ENCODE measurements around the gene ADGRE2. TPM values are rescaled to one million over a fixed set of nuclear protein-coding genes. Genes with fewer than 3 reads are reported as not detected.

The ADGRE2 gene
- total RNA-seq, 1 experiment from 2014 or later: 0.21 TPM

DNA sequence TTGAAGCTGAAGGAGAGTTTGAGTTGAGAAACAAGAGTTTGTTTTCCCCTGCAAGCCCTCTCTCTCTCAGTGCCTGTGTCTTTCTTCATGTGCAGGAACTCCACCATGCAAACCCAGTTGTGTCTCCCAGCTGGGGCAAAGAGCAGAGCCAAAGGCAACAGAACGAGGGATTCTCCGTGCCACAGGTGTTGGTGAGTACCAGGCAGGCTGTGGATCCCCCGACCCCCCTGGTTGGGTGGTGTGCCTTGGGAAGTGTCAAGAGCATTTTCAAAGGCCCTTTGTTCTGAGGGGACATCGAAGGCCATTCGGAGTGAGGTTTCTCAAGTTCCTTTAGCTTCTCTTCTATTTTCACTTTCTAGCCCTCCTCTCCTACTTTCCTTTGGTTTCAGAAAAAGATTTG lies 82.9 kb downstream of the ADGRE2 start:
- intact Hi-C loops (cut with micrococcal nuclease; ENCODE audit: unreplicated experiment): no loop called here
- in situ Hi-C loops (cut with HindIII; ENCODE audit: low pct_unique_long_range_greater_than_20kb, low sequenced_read_pairs): no loop called here
- CTCF ChIA-PET: no interaction called here
- Histone ChIP-seq H3K36me3 (ENCODE audit: control insufficient read depth, insufficient read depth, low read length) (no peaks in the 10 kb centered on the region; the same call in none of the 2 replicates), H3K9me3 (ENCODE audit: control insufficient read depth, insufficient read depth, low read depth, low read length) (no peaks in the 10 kb centered on the region), H3K27me3 (ENCODE audit: control insufficient read depth, insufficient read depth, low read length) (no peaks in the 10 kb centered on the region), H3K27ac (ENCODE audit: low read length) (no peak overlapping the region), H3K4me3 (ENCODE audit: low read depth in 2 of 2, low read length in 2 of 2) (no peak overlapping the region), H3K4me1 (ENCODE audit: control insufficient read depth, insufficient read depth, low read length) (no peaks in the 10 kb centered on the region)
- no peak for DNase-seq (ENCODE audit: low read depth, low spot score)
- no peak for ATAC-seq
- TF ChIP-seq POLR2AphosphoS5 (IDR thresholded peaks at IDR 0.05; ENCODE audit: low read depth, low read length) (no peak), TCF7L2 (IDR thresholded peaks at IDR 0.05; ENCODE audit: low read depth, low read length) (no peak), SIN3A (IDR thresholded peaks at IDR 0.05; ENCODE audit: borderline replicate concordance, insufficient read depth, low read depth, low read length) (no peak)
- TF ChIP-seq, protein P1, sequence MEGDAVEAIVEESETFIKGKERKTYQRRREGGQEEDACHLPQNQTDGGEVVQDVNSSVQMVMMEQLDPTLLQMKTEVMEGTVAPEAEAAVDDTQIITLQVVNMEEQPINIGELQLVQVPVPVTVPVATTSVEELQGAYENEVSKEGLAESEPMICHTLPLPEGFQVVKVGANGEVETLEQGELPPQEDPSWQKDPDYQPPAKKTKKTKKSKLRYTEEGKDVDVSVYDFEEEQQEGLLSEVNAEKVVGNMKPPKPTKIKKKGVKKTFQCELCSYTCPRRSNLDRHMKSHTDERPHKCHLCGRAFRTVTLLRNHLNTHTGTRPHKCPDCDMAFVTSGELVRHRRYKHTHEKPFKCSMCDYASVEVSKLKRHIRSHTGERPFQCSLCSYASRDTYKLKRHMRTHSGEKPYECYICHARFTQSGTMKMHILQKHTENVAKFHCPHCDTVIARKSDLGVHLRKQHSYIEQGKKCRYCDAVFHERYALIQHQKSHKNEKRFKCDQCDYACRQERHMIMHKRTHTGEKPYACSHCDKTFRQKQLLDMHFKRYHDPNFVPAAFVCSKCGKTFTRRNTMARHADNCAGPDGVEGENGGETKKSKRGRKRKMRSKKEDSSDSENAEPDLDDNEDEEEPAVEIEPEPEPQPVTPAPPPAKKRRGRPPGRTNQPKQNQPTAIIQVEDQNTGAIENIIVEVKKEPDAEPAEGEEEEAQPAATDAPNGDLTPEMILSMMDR (IDR thresholded peaks at IDR 0.05): no peak
- TF ChIP-seq, protein P2, sequence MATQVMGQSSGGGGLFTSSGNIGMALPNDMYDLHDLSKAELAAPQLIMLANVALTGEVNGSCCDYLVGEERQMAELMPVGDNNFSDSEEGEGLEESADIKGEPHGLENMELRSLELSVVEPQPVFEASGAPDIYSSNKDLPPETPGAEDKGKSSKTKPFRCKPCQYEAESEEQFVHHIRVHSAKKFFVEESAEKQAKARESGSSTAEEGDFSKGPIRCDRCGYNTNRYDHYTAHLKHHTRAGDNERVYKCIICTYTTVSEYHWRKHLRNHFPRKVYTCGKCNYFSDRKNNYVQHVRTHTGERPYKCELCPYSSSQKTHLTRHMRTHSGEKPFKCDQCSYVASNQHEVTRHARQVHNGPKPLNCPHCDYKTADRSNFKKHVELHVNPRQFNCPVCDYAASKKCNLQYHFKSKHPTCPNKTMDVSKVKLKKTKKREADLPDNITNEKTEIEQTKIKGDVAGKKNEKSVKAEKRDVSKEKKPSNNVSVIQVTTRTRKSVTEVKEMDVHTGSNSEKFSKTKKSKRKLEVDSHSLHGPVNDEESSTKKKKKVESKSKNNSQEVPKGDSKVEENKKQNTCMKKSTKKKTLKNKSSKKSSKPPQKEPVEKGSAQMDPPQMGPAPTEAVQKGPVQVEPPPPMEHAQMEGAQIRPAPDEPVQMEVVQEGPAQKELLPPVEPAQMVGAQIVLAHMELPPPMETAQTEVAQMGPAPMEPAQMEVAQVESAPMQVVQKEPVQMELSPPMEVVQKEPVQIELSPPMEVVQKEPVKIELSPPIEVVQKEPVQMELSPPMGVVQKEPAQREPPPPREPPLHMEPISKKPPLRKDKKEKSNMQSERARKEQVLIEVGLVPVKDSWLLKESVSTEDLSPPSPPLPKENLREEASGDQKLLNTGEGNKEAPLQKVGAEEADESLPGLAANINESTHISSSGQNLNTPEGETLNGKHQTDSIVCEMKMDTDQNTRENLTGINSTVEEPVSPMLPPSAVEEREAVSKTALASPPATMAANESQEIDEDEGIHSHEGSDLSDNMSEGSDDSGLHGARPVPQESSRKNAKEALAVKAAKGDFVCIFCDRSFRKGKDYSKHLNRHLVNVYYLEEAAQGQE (IDR thresholded peaks at IDR 0.05; ENCODE audit: insufficient read depth in 1 of 2, low read depth in 2 of 2, low read length in 1 of 2): no peak
- POLR2A ChIA-PET: no interaction called here
- no TSS peak for BruUV-seq (replicated peaks)

DNA sequence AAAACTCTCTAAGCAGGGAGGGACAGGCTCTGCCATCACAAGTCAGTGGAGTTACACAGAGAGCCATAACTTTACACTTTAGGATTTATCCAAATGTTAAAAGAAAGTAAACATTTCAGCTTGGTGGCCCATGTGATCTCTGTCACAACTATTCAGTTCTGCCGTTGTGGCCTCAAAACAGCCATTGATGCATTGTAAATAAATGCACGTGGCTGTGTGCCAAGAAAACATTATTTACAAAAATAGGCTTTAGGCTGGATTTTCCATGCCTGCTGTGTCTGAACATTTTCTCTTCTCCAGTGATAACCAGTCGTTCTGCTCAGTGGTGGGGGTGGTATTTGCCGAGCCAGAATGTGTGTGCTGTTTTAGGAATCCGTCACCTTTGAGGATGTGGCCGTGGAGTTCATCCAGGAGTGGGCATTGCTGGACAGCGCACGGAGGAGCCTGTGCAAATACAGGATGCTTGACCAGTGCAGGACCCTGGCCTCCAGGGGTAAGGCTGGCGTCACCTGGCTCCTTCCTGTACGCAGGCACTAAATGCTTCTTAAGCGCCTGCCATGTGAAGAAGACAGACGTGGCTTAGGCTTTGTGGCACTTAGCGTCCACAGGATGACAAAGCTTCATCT lies 83.6 kb downstream of the ADGRE2 start:
- no peaks in the 10 kb centered on the region for H3K9me3 ChIP-seq (ENCODE audit: control insufficient read depth, insufficient read depth, low read depth, low read length)
- H3K4me1 ChIP-seq (ENCODE audit: control insufficient read depth, insufficient read depth, low read length): no peaks in the 10 kb centered on the region
- POLR2A ChIA-PET: no interaction called here
- DNase-seq (ENCODE audit: low read depth, low spot score): no peak
- ATAC-seq: no peak
- no peaks in the 10 kb centered on the region for H3K27me3 ChIP-seq (ENCODE audit: control insufficient read depth, insufficient read depth, low read length)
- no TSS peak for BruUV-seq (replicated peaks)
- TF ChIP-seq TCF7L2 (IDR thresholded peaks at IDR 0.05; ENCODE audit: low read depth, low read length) (no peak), SIN3A (IDR thresholded peaks at IDR 0.05; ENCODE audit: borderline replicate concordance, insufficient read depth, low read depth, low read length) (no peak), POLR2AphosphoS5 (IDR thresholded peaks at IDR 0.05; ENCODE audit: low read depth, low read length) (no peak)
- TF ChIP-seq, protein P2 (IDR thresholded peaks at IDR 0.05; ENCODE audit: insufficient read depth in 1 of 2, low read depth in 2 of 2, low read length in 1 of 2): peak in 1 of 2 experiments; percentile 36; a peak in 1 of 4 replicates
- TF ChIP-seq, protein P1 (IDR thresholded peaks at IDR 0.05): no peak
- no peak overlapping the region for H3K27ac ChIP-seq (ENCODE audit: low read length)
- in situ Hi-C loops (cut with HindIII; ENCODE audit: low pct_unique_long_range_greater_than_20kb, low sequenced_read_pairs): no loop called here
- H3K36me3 ChIP-seq (ENCODE audit: control insufficient read depth, insufficient read depth, low read length): peaks cover 3% of the 10 kb centered on the region; the same call in 1 of the 2 replicates
- no peak overlapping the region for H3K4me3 ChIP-seq (ENCODE audit: low read depth in 2 of 2, low read length in 2 of 2)
- CTCF ChIA-PET: no interaction called here
- intact Hi-C loops (cut with micrococcal nuclease; ENCODE audit: unreplicated experiment): no loop called here

All from Panc1 (cell line).